Measurements from ENCODE around the gene IQCF2.
"Not testable (repeated sequence)": the region's sequence is repeated elsewhere in the genome, so short reads cannot be mapped to it uniquely, and the experiment has no call there.

Gene IQCF2

GRCh38 chr3:51860703-51861665 is at the start of gene IQCF2:
TSS of gene IQCF2 (plus strand) at chr3:51861615. CDS start at chr3:51861667, 52 bp downstream.
- no peak for DNase-seq

GRCh38 chr3:51813539-51813938 is 47.9 kb upstream of the IQCF2 start:
- no peak for DNase-seq

- no peak for DNase-seq
Measured at GRCh38 chr3:51814034-51814433, 47.4 kb upstream of the IQCF2 start.

- no peak for DNase-seq
Measured at GRCh38 chr3:51815614-51816013, 45.8 kb upstream of the IQCF2 start.

GRCh38 chr3:51816723-51817122 is 44.7 kb upstream of the IQCF2 start:
- no peak for DNase-seq

GRCh38 chr3:51817375-51817774 is 44.0 kb upstream of the IQCF2 start:
- DNase-seq, result no peak

- no peak for DNase-seq
Measured at GRCh38 chr3:51819151-51819550, 42.3 kb upstream of the IQCF2 start.

- no peak for DNase-seq
Measured at GRCh38 chr3:51819709-51820406, 41.6 kb upstream of the IQCF2 start.

- DNase-seq, result no peak
Measured at GRCh38 chr3:51828297-51828696, 33.1 kb upstream of the IQCF2 start.

GRCh38 chr3:51830345-51830744 is 31.1 kb upstream of the IQCF2 start:
- DNase-seq, result no peak

GRCh38 chr3:51830836-51831385 is 30.5 kb upstream of the IQCF2 start:
- DNase-seq, result no peak

GRCh38 chr3:51836606-51837005 is 24.8 kb upstream of the IQCF2 start:
- no peak for DNase-seq

GRCh38 chr3:51845129-51845528 is 16.3 kb upstream of the IQCF2 start:
- DNase-seq, result no peak

GRCh38 chr3:51855411-51855810 is 6.0 kb upstream of the IQCF2 start:
- DNase-seq, result not testable (repeated sequence)

- DNase-seq, result no peak
Measured at GRCh38 chr3:51862886-51863285, 1.5 kb downstream of the IQCF2 start.

- DNase-seq, result not testable (repeated sequence)
Measured at GRCh38 chr3:51868896-51869295, 7.5 kb downstream of the IQCF2 start.

GRCh38 chr3:51869304-51869703 is 7.9 kb downstream of the IQCF2 start:
- DNase-seq, result no peak

GRCh38 chr3:51873253-51873766 is 11.9 kb downstream of the IQCF2 start:
- DNase-seq, result no peak

GRCh38 chr3:51873876-51874275 is 12.5 kb downstream of the IQCF2 start:
- no peak for DNase-seq

GRCh38 chr3:51874411-51874810 is 13.0 kb downstream of the IQCF2 start:
- no peak for DNase-seq

- no peak for DNase-seq
Measured at GRCh38 chr3:51874889-51875288, 13.5 kb downstream of the IQCF2 start.

GRCh38 chr3:51875501-51875900 is 14.1 kb downstream of the IQCF2 start, which contains the start of gene IQCF5:
TSS of gene IQCF5 (minus strand) at chr3:51875601. CDS start at chr3:51875531, 70 bp downstream.
- no peak for DNase-seq

GRCh38 chr3:51876186-51876585 is 14.8 kb downstream of the IQCF2 start:
- DNase-seq, result no peak
